Loucy (cell line): ENCODE data around the gene TRAP1.
"Not testable (repeated sequence)": the region's sequence is repeated elsewhere in the genome, so short reads cannot be mapped to it uniquely, and the experiment has no call there.

Experiments used
- H2AFZ ChIP-seq: fragments of 200-600 bp; sonication (generic); 2 replicates; pipeline ENCODE4 v1.6.0; 2016; ENCODE audit warnings: antibody characterized with exemption, mild to moderate bottlenecking, low read length, moderate library complexity
- H3F3A ChIP-seq: fragments of 200-600 bp; 2 replicates; pipeline ENCODE4 v1.6.0; 2016; ENCODE audit warnings: antibody characterized with exemption, low read depth, mild to moderate bottlenecking
- H3K27me3 ChIP-seq: fragments of 200-600 bp; sonication (generic); 2 replicates; pipeline ENCODE4 v1.6.1; 2014; ENCODE audit warnings: low read length, mild to moderate bottlenecking; ENCODE audit not compliant: insufficient read depth, poor library complexity, severe bottlenecking
- H3K36me3 ChIP-seq: fragments of 200-600 bp; sonication (generic); 2 replicates; pipeline ENCODE4 v1.6.1; 2016; ENCODE audit warnings: low read length; ENCODE audit not compliant: insufficient read depth
- H3K4me1 ChIP-seq: fragments of 200-600 bp; sonication (generic); 2 replicates; pipeline ENCODE4 v1.5.1; 2014; ENCODE audit warnings: low read length, mild to moderate bottlenecking; ENCODE audit not compliant: insufficient read depth, poor library complexity, severe bottlenecking
- H3K4me2 ChIP-seq: fragments of 200-600 bp; sonication (generic); 2 replicates; pipeline ENCODE4 v1.6.0; 2014; ENCODE audit warnings: antibody characterized with exemption, low read length, low read depth, mild to moderate bottlenecking; ENCODE audit not compliant: poor library complexity, severe bottlenecking
- H3K4me3 ChIP-seq: fragments of 200-600 bp; sonication (generic); 2 replicates; pipeline ENCODE4 v1.5.1; 2014; ENCODE audit warnings: low read length, mild to moderate bottlenecking, mixed read lengths; ENCODE audit not compliant: poor library complexity, severe bottlenecking
- H3K79me2 ChIP-seq: fragments of 200-600 bp; sonication (generic); 2 replicates; pipeline ENCODE4 v1.6.1; 2014; ENCODE audit warnings: low read length; ENCODE audit not compliant: insufficient read depth
- H3K9ac ChIP-seq: fragments of 200-600 bp; sonication (generic); 2 replicates; pipeline ENCODE4 v1.6.0; 2014; ENCODE audit warnings: mild to moderate bottlenecking, low read depth, low read length, moderate library complexity; ENCODE audit not compliant: poor library complexity, severe bottlenecking
- H3K9me2 ChIP-seq: fragments of 200-600 bp; sonication (generic); replicated peaks from 2 replicates; pipeline ENCODE4 v1.6.1; 2016; ENCODE audit warnings: low read depth, low read length, mixed read lengths
- H3K9me3 ChIP-seq: fragments of 200-600 bp; sonication (generic); 2 replicates; pipeline ENCODE4 v1.6.1; 2014; ENCODE audit warnings: mild to moderate bottlenecking, antibody characterized with exemption, low read length, low read depth; ENCODE audit not compliant: insufficient read depth
- H4K20me1 ChIP-seq: fragments of 200-600 bp; sonication (generic); 2 replicates; pipeline ENCODE4 v1.6.0; 2014; ENCODE audit warnings: antibody characterized with exemption, low read length, mild to moderate bottlenecking; ENCODE audit not compliant: insufficient read depth, poor library complexity, severe bottlenecking
- CTCF ChIP-seq: fragments of 200-600 bp; sonication (generic); conservative IDR thresholded peaks from 2 replicates; pipeline ENCODE4 v1.5.1; 2014; ENCODE audit warnings: mild to moderate bottlenecking, antibody characterized with exemption, low read length
- EZH2phosphoT487 ChIP-seq: fragments of 200-600 bp; IDR thresholded peaks from 2 replicates; pipeline ENCODE4 v1.6.1; 2018; ENCODE audit warnings: antibody characterized with exemption, mild to moderate bottlenecking, moderate library complexity, borderline replicate concordance

Gene TRAP1

GRCh38 chr16:3661311-3661710 is 56.0 kb downstream of the TRAP1 start:
- Histone ChIP-seq H3K9ac (no peak overlapping the region), H3K36me3 (peaks cover 12% of the 10 kb centered on the region; the same call in 1 of the 2 replicates)

DNA sequence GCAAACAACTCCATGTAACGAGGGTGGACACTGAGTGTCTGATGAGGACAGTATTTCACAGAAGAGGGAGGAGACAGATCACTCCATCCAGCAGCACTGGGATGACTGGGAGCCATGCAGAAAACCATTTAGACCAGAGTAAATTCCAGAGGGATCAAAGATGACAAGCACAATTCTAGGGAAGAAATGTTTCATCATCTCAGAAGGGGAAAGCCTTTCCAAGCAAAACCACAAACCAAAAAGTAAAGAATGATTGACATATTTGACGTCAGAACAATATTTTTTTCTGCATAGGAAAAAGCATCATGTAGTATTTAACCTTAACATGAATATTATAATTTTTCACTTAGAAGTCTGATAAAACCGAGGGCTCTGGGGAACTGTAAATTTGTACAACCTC is 58.1 kb downstream of the TRAP1 start:
- Histone ChIP-seq H3K9me3 (no peaks in the 10 kb centered on the region), H3K9me2 (no peaks in the 10 kb centered on the region), H3K27me3 (no peaks in the 10 kb centered on the region), H3K9ac (no peak overlapping the region), H3K4me2 (no peak overlapping the region), H3K36me3 (peaks cover 12% of the 10 kb centered on the region; the same call in 1 of the 2 replicates), H3K4me1 (peaks cover 4% of the 10 kb centered on the region), H3K4me3 (no peak overlapping the region), H3K79me2 (no peaks in the 10 kb centered on the region), H4K20me1 (no peaks in the 10 kb centered on the region), H3F3A (no peaks in the 10 kb centered on the region), H2AFZ (no peak overlapping the region)
- TF ChIP-seq EZH2phosphoT487, result no peak
- TF ChIP-seq CTCF, result no peak

More at GRCh38 chr16:3661311-3661710, 56.0 kb downstream of the TRAP1 start:
- Histone ChIP-seq H3K4me2 (no peak overlapping the region), H3K4me1 (peaks cover 7% of the 10 kb centered on the region), H3K9me2 (no peaks in the 10 kb centered on the region), H3K9me3 (no peaks in the 10 kb centered on the region), H3F3A (no peaks in the 10 kb centered on the region), H3K4me3 (no peak overlapping the region), H4K20me1 (no peaks in the 10 kb centered on the region), H2AFZ (no peak overlapping the region), H3K27me3 (no peaks in the 10 kb centered on the region), H3K79me2 (no peaks in the 10 kb centered on the region)
- no peak for TF ChIP-seq CTCF

GRCh38 chr16:3656491-3657468 is 60.5 kb downstream of the TRAP1 start:
- Histone ChIP-seq H3K4me2 (no peak overlapping the region), H3K4me1 (peaks cover 4% of the 10 kb centered on the region), H4K20me1 (no peaks in the 10 kb centered on the region), H3K27me3 (no peaks in the 10 kb centered on the region), H3K4me3 (no peak overlapping the region), H3F3A (no peaks in the 10 kb centered on the region), H3K9ac (no peak overlapping the region), H3K36me3 (peaks cover 12% of the 10 kb centered on the region; the same call in 1 of the 2 replicates), H3K79me2 (no peaks in the 10 kb centered on the region), H3K9me3 (no peaks in the 10 kb centered on the region), H3K9me2 (no peaks in the 10 kb centered on the region), H2AFZ (no peak overlapping the region)
- TF ChIP-seq EZH2phosphoT487, result no peak
- TF ChIP-seq CTCF, result no peak

DNA sequence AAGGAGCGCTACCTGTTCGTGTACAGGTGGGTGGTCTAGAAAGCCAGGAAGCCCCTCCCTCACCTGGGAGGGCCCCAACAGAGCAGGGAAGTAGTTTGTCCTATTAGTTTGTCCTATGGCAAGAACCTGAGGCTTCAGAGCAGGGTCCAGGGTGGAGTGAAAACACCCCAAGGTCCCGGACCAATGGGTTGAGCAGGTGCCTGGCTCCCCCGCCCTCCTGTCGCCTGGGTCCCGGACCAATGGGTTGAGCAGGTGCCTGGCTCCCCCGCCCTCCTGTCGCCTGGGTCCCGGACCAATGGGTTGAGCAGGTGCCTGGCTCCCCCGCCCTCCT is 61.2 kb downstream of the TRAP1 start:
- not testable (repeated sequence) for H4K20me1 ChIP-seq, H3K9me3 ChIP-seq, H3K27me3 ChIP-seq, H3K4me2 ChIP-seq, H3K4me3 ChIP-seq, H3K4me1 ChIP-seq, H2AFZ ChIP-seq, H3F3A ChIP-seq, H3K79me2 ChIP-seq, H3K9ac ChIP-seq, H3K9me2 ChIP-seq
- H3K36me3 ChIP-seq, result peaks cover 12% of the 10 kb centered on the region; the same call in 1 of the 2 replicates
